Erythroblast (primary cell): ENCODE results near the gene MISFA.

Source experiments
- GATA1 ChIP-seq: IDR thresholded peaks from 2 replicates; pipeline ENCODE4 v1.6.1; 2011; ENCODE audit warnings: low read depth, mild to moderate bottlenecking, control low read depth, low read length, moderate library complexity
- POLR2A ChIP-seq: IDR thresholded peaks from 2 replicates; pipeline ENCODE4 v1.6.1; 2011; ENCODE audit warnings: mild to moderate bottlenecking, low read length

GRCh38 chr11:18590571-18590970 lies 9.0 kb upstream of the MISFA start:
- no peak for TF ChIP-seq POLR2A
- no peak for TF ChIP-seq GATA1
